HG02840 (cell line): ENCODE data around the gene STK4.

Experiments used
- ATAC-seq: cut with Tn5 transposase; IDR thresholded peaks from one replicate; pipeline ENCODE4 v1.9.1; 2021; ENCODE audit warnings: mild to moderate bottlenecking, moderate library complexity, moderate number of reproducible peaks; ENCODE audit not compliant: unreplicated experiment, low FRiP score

STK4 gene

DNA sequence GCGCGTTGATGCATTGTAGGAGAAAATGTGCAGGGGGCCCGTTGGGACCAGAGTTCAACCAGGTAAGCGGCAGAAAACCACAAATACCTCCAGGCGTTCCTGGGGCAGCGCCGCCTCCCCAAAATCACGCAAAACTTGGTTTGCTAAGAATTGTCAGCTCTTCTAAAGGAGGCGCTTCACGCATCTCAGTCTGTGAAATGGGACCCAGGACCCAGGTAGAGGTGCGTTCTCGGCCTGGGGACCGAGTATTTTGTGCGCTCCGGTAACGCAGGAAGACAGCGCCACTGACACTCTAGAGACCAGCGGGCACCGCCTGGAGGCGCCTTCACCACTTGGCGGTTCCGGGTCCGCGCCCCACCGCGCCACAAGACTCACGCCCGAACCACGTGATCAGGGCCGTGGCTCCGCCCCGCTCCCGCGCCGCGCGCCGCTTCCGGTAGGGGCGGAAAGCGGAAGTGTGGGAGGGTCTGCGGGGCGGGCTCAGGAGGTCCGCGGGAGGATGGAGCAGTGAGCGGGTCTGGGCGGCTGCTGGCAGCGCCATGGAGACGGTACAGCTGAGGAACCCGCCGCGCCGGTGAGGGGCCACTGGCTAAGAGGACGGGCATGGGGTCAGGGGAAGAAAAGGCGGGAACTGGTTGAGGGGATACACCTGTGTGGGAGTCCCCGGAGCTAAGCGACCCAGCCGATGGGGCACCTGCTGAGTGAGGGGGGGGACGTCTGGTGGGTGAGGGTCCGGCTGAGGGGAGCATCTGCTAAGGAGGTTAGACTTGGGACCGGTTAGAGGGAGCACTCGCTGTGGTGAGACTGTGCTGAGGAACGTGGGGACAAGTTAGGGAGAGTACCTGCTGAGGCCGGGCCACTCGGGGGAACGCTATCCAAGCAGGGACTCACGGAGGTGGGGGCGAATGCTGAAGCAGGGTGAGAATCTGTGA, at the start of gene STK4:
TSS of gene STK4 (plus strand) at position 483 of the 932 bp plus-strand sequence. CDS start at position 540, 57 bp downstream.
- peak; percentile 59 for ATAC-seq

DNA sequence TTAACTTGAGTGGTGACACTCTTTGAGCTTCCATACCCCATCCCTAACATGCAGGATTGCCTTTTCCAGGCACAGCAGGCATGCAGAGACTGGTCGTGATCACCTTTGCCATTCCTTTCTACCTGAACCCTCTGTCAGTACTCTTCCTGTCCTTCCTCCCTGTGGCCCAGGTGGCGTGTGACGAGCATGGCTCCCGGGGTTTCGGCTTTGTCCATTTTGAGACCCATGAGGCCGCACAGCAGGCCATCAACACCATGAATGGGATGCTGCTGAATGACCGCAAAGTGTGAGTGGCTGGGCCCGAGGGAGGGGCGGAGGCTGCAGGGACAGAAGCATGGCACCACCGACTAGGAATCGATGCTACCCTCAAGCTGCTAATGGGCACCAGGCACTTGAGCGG, 49.7 kb upstream of the STK4 start:
- ATAC-seq = no peak

DNA sequence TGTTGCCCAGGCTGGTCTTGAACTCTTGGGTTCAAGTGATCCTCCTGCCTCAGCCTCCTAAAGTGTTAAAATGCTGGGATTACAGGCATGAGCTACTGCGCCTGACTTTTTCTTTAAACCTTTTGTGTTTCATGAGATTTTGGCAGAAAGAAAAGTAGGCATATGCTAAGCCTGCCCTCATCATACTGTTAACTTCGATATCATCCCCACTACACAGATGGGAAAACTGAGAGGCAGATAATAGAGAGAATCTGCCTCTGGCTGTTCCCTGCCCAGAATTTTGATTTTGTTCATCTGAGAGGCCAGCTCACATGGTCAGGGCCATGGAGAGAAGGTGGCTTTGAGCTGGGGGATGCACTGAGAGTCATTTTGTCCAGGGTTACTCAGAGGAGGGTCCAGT, 48.9 kb upstream of the STK4 start:
- ATAC-seq = no peak

DNA sequence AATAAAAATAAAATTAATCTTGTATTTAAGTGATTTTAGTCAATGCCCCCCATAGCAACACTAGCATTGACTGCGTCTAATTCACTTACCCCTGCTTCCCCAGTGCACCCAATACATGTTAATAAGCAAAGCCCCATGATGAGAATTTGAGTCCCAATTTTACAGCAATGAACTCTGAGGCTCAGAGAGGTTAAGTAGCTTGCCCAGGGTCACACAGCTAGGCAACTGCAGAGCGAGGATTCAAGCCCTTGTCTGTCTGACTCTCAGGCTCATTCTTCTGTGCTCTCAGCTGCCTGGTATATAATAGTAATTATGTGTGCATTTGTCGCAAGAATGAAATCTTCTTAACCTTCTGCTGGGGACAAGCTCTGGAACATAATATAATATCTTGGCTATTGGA, 48.0 kb upstream of the STK4 start:
- ATAC-seq = no peak

DNA sequence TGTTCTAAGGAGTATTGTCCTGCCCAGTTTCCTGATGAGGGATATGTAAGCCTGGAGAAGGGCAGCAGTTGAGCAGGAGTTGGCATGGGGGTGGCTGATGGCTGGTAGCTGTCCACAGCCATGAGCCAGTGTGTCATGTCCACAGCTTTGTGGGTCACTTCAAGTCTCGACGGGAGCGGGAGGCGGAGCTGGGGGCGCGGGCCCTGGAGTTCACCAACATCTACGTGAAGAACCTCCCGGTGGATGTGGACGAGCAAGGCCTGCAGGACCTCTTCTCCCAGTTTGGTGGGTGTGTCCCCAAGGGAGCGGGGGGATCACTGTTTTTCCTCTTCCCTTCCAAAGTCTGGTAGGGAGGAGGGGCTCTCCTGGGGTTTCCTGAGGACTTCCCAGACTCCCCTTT, 47.6 kb upstream of the STK4 start:
- ATAC-seq = no peak

DNA sequence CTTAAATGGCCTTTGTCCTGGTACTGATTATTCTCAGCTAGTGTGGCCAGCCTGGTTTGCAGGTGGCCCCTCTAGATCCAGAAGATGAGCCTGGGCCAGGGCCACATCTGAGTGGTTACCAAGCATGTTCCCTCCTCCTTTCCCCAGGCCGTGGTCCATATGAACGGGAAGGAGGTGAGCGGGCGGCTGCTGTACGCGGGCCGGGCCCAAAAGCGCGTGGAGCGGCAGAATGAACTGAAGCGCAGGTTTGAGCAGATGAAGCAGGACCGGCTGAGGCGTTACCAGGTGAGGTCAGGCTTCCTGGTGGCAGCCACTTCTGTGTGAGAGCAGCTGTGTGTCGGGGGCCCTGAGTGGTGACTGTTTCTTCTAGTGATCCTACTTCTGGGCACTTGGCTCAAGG, 44.9 kb upstream of the STK4 start:
- no peak for ATAC-seq

DNA sequence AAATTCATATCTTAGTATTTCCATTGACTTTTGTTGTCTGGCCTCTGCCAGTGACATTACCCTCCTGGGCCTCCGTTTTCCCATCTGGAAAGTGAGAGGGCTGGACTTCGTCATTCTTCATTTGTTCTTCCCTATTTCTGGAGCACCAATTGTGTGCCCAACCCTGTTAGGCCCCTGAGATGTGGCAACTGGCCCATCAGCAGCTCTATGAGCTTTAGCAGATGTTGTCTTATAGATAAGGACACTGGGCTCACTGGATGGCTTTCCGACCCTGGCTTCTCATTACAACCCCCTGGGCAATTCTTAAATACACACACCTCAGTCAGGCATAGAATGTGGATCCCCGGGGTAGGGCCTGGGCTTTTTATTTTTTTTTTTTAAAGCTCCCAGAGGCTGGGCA, 41.8 kb upstream of the STK4 start:
- ATAC-seq = no peak

DNA sequence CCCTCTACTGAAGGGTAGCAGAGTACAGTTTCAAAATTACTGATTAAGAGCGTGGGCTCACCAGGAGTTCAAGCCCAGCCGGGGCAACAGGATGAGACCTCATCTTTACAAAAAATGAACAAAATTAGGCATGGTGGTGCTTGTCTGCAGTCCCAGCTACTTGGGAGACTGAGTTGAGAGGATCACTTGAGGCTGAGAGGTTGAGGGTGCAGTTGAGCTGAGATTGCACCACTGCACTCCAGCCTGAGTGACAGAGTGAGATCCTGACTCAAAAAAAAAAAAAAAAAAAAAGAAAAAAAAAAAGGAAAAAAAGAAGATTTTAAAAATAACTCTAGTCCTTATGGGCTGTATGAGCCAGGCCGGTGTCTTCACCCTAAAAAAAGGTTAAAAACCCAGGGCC, 37.7 kb upstream of the STK4 start:
- ATAC-seq = no peak

DNA sequence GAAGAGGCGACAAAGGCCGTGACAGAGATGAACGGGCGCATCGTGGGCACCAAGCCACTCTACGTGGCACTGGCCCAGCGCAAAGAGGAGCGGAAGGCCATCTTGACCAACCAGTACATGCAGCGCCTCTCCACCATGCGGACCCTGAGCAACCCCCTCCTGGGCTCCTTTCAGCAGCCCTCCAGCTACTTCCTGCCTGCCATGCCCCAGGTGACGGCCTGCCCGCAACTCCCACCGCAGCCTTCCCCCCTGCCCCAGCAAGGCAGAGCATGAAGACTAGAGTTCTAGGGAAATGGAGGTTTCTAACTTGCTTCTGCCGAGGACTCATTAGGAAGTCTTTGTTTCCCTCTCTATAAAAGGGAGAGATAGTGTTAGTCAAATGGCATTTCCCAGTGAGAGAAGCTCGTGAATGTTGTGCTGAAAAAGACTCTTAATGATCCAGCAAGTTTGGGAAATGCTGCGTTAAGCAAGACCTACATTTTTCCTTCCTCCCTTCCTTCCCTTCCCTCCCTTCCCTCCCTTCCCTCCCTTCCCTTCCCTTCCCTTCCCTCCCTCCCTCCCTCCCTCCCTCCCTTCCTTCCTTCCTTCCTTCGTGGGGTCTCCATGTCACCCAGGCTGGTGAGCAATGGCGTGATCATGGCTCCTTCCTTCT, 35.7 kb upstream of the STK4 start:
- no peak for ATAC-seq

DNA sequence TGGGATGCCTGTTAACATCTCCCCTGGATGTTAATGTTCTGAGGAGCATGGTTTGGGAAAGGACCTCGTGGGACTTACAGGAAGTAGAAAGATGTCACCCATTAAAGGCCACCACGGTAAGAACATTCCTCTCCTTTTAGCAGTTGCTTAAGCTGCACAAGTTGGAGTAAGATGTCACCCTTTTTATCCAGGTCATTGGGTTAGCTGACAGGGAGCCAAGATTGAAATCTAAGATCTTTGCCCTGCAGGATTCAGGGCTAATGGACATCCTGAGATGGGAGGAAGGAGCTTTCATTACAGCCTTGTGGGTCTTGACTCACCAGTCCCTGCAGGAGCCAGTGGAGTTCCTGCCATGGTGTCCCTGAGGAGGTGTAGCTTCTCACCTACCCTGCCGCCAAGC, 34.4 kb upstream of the STK4 start:
- ATAC-seq = no peak

DNA sequence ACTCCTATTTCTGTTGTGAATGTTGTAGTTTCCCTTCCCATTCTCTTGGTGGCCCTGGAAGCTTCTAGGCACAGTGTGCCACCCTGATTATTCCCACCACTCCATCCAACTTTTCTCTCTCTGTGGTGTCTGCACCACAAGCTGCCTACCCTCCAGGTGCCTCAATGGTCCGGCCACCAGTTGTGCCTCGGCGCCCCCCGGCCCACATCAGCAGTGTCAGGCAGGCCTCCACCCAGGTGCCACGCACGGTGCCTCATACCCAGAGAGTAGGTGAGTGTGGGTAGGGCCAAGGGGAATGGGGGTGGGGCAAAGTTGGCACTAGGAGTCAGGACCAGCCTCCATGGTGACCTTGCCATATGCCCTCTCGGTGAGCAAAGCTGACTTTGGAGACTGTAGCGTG, 33.4 kb upstream of the STK4 start:
- no peak for ATAC-seq

DNA sequence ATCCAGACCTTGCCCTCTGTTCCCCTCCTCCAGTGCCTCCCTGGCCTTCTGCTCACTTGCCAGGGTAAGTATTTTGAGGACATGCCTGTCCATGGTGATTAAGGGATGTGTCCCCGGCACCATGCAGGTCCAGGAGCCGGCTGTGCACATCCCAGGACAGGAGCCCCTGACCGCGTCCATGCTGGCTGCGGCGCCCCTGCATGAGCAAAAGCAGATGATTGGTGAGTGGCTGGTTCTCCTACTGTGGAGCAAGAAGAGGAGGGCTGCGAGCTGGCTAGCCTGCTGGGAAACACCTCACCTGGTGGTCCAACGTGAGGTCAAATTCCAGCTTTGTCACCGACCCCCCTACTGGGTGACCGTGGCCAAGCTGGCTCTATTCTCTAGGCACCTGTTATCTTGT, 29.8 kb upstream of the STK4 start:
- no peak for ATAC-seq

DNA sequence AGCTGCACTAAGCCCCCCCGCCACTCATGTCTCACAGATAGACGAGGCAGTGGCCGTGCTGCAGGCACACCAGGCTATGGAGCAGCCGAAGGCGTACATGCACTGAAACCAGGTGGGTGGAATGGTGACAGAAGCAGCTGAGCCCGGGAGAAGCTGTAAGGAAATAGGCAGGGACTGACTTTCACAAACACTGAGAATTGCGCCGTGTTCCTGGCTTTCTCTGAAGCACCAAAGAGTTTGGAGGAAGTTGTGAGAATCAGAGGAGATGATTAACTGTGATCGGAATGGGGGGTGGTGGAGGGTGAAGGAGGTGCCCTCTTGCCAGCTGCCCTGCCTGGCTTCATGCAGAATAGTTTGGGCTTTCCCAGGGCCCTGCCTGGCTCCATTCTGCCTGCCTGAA, 27.7 kb upstream of the STK4 start:
- ATAC-seq = no peak

DNA sequence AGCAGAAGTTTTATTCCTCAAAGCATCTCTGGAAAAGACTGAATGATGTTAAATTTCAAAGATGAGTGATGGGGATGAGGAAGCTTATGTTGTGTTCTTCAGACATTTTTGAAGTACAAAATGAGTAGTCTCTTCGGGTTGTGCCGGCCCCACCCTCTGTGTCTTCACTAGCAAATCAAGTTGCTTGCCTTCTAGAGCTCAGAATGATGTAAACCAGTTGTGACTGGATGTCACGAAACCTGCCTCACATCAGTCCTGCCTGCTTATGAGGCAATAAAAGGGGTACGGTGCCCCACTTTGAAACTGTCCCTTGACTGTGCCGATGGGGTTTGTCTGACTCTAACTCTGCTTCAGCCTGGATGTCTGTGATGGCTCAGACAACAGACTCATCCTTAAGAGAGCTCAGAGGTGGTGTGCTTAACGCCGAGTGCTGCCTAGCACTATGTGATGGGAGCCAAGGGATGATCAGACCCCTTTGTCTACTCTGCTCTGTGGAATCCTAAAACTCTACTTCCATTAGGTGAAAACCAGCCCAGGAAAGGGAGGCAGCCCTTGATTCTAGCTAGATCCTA, 25.1 kb upstream of the STK4 start:
- ATAC-seq = no peak

DNA sequence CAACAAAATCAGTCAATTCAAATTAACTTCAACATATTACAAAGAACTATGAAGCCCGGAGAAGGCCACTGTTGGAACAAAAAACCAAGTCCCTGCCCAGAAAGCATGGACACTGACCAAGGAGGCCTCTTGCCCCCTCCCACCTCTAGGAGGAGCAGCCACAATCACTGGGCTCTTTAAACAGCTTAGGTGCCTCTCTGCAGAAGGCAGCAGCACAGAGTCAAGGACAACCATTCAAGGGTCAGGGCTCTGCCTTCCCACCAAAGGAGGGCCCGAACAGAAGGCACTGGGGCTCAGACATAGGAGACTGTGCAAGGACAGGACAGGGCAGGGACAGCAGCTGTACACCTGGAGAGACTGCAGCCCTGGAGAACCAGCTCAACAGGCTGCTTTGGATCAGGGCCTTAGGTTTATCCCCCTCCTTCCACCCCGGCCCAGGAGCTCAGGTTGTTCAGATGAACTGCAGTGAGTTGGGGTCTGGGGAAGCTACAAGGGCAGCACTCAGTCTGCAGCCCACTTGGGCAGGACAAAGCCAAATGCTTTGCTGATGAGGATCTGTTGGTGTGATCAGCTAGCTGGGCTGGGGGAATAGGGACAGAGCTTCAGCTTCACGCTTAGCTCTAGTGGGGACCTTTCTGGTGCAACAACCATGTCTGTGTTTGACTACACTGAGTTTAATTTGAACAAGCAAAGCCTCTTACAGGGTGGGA, 23.9 kb upstream of the STK4 start:
- no peak for ATAC-seq

DNA sequence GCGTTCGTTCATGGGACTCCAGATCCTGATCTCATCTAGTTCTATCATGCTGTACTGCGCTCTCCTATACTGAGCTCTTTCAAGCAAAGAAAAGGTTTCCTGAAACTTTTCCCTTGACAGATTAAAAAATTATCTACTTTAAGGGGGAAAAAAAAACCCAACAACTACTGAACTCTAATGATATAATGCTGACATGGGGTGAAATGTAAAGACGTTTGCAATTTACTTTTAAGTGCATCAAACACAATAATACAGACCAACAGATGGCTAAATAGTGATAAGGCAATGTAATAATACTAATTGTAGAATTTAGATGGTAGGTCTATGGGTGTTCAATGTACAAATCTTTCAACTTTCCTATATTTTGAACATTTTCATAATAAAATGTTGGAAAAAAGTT, 22.5 kb upstream of the STK4 start:
- no peak for ATAC-seq

DNA sequence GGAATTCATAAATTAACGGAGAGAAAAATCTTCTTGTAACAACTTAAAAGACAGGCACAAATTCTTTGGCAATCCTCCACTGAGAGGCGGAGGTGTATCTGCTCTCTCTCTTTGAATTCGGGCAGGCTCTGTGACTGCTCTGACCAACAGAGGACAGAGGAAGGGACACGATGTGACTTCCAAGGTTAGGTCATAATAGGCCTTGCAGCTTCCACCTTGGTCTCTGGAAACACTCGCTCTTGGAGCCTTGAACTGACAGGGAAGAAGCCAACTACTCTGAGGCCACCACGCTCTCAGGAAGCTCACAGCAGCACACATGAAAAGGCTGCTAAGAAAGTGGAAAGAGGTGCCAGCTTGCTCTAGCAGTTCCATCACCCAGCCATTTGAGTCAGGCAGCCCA, 21.1 kb upstream of the STK4 start:
- no peak for ATAC-seq

DNA sequence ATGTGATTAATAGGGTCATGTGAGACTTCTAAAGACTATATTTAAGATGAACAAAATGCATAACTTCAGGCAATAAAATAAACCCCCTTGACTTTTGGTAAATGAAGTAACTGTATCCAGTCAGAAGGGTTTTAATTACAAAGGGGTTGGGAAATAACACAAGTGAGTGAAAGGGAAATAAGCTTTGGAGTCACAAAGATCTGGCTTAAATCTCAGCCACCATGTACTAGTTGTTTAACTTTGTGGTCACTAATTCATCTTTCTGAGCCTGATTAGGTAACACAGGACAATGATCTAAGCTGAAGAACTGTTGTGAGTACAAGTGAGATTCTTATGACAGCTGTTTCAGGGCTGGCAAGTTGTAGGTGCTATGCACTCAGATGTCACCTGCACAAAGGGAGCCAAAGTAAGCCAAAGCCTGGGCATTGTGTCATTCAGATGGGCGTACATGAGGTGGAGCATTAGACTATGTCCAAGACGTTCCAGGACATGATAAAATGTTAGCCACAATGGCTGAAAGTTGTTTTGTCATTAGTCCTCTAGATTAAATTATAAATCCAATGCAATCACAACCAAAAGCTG, 19.9 kb upstream of the STK4 start:
- ATAC-seq = no peak

DNA sequence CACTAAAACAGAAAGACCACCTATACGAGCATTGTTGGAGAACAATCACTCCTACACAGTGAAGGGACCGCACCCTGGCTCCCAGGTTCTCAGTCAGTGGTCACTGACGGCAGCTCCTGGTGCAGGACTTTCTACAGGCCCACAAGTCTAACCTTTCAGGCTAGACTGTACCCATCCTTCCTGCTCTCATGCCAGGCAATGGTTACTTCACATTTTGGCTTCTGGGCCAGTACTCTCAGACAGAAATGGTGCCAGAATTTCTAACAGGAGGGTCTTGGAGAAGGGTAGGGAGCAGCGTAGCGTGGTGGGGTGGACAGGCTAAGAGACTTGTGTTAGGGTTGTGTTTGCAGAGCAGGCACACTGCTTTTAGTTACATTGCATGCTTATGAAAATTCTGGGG, 18.2 kb upstream of the STK4 start:
- ATAC-seq = no peak

DNA sequence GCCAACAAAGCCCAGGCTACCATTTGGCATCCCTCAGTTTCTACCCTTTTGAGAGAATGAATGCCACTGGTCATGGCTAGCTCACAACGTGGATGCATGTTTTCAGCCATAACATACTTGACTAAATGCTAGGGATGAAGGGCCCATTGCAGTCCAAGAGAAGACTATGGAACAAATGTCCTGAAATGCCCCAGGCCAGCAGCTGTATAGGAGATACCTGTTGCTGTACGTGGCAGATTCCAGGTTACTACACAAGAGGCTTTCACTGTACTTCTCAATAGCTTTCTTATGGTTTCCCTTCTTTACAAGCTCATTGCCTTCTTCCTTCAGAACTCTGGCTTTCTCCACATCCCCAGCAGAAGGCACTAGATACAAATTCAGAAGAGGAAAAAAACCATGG, 17.8 kb upstream of the STK4 start:
- ATAC-seq = no peak

DNA sequence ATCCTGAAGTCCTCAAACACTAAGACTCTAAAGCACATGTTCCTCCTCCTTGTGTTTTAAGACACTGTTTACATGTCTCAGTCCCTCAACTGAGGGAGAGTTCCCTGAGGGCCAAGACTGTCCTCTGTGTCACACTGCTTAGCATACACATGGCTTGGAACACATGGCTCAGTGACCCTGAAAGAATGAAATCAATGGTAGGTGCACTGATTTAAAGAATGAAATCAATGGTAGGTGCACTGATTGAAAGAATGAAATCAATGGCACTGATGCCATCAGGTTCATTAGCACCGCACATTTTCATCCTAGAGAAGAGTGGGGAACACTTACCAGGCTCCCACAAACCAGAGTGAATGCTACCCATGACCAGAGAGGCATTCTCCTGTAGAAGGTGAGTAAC, 15.9 kb upstream of the STK4 start:
- no peak for ATAC-seq
